ENCODE results near the gene RASGRP2.

Gene RASGRP2

DNA sequence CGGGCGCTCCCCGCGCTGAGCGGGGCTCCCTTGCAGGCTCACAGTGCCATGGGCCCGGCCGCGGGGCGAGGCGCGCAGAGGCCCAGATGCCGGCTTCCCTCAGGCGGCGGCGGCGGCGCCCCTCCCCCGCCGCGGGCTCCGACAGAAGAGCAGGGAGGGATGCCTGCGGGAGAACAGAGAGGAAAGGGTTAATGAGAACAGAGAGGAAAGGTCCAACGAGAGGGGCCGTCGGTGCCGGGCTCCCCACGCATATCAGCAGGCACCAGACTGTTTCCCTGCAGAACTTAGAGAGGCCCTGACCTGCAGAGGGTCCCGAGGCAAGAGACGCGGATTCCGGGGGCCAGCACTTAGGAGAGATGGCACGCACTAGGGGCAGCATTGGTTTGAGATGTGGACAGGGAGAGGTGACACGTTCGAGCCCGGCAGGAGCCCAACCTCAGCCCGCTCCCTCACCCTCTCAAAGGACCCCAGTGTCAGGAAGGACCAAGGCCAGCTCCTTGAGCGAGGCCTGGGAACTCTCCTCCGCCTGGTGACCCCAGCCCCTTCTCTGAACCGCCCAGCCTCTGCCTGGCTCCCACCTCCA, 30.1 kb downstream of the RASGRP2 start:
- no peak overlapping the region for H2AK5ac ChIP-seq (ENCODE audit: low read length)
- no peak overlapping the region for H3K9ac ChIP-seq (ENCODE audit: low read length)
- no peaks in the 10 kb centered on the region for H3K36me3 ChIP-seq (ENCODE audit: control insufficient read depth in 1 of 2, insufficient read depth in 2 of 2, low read length in 2 of 2)
- H3K27ac ChIP-seq (ENCODE audit: low read depth, low read length), result no peak overlapping the region
- H3K27me3 ChIP-seq (ENCODE audit: insufficient read depth, low read length), result peaks cover 39% of the 10 kb centered on the region
- H3K14ac ChIP-seq (ENCODE audit: low read length), result no peak overlapping the region
- no peak overlapping the region for H4K8ac ChIP-seq (ENCODE audit: low read depth, low read length)
- no peak overlapping the region for H3K18ac ChIP-seq (ENCODE audit: low read length)
- no CpG with 5 or more reads among the region's 39 CpGs for WGBS (ENCODE audit: extremely low coverage, insufficient coverage, insufficient read length)
- H4K12ac ChIP-seq (ENCODE audit: low read depth, low read length), result no peak overlapping the region
- no peak overlapping the region for H2BK12ac ChIP-seq (ENCODE audit: low read length)
- no peak overlapping the region for H3K23ac ChIP-seq (ENCODE audit: low read length)
- H3K4me3 ChIP-seq (ENCODE audit: low read depth, low read length), result no peak overlapping the region
- H4K91ac ChIP-seq (ENCODE audit: low read depth, low read length), result no peak overlapping the region
- H3K9me3 ChIP-seq (ENCODE audit: insufficient read depth, low read depth, low read length), result peaks cover 15% of the 10 kb centered on the region
- H3K4ac ChIP-seq (ENCODE audit: low read depth, low read length), result no peak overlapping the region
- no peaks in the 10 kb centered on the region for H3K79me2 ChIP-seq (ENCODE audit: control insufficient read depth, insufficient read depth, low read length, poor library complexity)
- peaks cover 3 to 5% of the 10 kb centered on the region in 2 experiments for H3K4me1 ChIP-seq (ENCODE audit: control insufficient read depth in 1 of 2, insufficient read depth in 2 of 2, low read length in 2 of 2)
- DNase-seq, result no peak
- H3K4me2 ChIP-seq (ENCODE audit: low read length), result peak overlapping the region; percentile 12
- no peak overlapping the region for H2BK5ac ChIP-seq (ENCODE audit: low read depth, low read length, poor library complexity)
- H2BK120ac ChIP-seq (ENCODE audit: insufficient read depth, low read length, poor library complexity), result no peak overlapping the region
- H2AFZ ChIP-seq (ENCODE audit: insufficient read depth, low read length, poor library complexity), result no peak overlapping the region
- H3K79me1 ChIP-seq (ENCODE audit: low read length), result no peaks in the 10 kb centered on the region

DNA sequence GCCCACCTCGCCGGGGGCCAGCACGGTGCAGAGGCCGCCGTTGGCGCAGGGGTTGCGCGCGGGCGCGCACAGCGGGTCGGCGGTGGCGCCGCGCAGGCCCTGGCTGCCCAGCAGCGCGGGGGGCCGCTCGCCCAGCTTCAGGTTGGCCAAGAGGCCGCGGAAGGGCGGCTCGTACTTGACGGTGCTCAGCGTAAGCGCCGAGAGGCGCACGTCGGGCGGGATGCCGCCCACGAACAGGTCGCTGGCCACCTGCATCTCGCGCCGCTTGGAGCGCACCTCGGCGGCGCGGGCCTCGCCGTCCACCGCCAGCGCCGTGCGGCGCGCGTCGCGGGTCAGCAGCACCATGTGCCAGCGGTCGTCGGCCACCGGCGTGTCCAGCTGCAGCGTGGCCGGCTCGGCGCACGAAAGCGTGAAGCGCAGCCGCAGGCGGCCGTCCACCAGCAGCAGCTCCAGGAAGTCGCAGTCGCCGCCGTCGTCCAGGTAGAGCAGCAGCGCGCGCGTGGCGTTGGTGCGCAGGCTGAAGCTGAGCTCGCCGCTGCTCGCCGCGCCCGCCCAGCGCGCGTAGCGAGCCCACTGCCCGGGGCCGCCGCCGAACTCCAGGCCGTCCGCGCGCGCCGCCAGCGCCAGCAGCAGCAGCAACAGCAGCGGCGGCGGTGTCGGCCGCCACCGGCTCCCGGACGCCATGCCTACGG, 30.8 kb downstream of the RASGRP2 start:
- Histone ChIP-seq H3K79me1 (ENCODE audit: low read length) (no peaks in the 10 kb centered on the region), H3K18ac (ENCODE audit: low read length) (no peak overlapping the region), H2BK5ac (ENCODE audit: low read depth, low read length, poor library complexity) (no peak overlapping the region), H3K4me3 (ENCODE audit: low read depth, low read length) (peak overlapping the region; percentile 13), H4K91ac (ENCODE audit: low read depth, low read length) (no peak overlapping the region), H2BK120ac (ENCODE audit: insufficient read depth, low read length, poor library complexity) (no peak overlapping the region), H4K12ac (ENCODE audit: low read depth, low read length) (no peak overlapping the region), H2AFZ (ENCODE audit: insufficient read depth, low read length, poor library complexity) (peak overlapping the region; percentile 77), H3K23ac (ENCODE audit: low read length) (no peak overlapping the region), H2AK5ac (ENCODE audit: low read length) (no peak overlapping the region), H2BK12ac (ENCODE audit: low read length) (no peak overlapping the region), H3K79me2 (ENCODE audit: control insufficient read depth, insufficient read depth, low read length, poor library complexity) (no peaks in the 10 kb centered on the region), H3K9ac (ENCODE audit: low read length) (no peak overlapping the region), H3K27me3 (ENCODE audit: insufficient read depth, low read length) (peaks cover 39% of the 10 kb centered on the region), H3K4ac (ENCODE audit: low read depth, low read length) (no peak overlapping the region), H3K14ac (ENCODE audit: low read length) (no peak overlapping the region), H3K27ac (ENCODE audit: low read depth, low read length) (no peak overlapping the region), H3K9me3 (ENCODE audit: insufficient read depth, low read depth, low read length) (peaks cover 15% of the 10 kb centered on the region), H3K4me1 (ENCODE audit: control insufficient read depth in 1 of 2, insufficient read depth in 2 of 2, low read length in 2 of 2) (peaks cover 3 to 5% of the 10 kb centered on the region in 2 experiments), H3K4me2 (ENCODE audit: low read length) (peak overlapping the region; percentile 33), H4K8ac (ENCODE audit: low read depth, low read length) (no peak overlapping the region), H3K36me3 (ENCODE audit: control insufficient read depth in 1 of 2, insufficient read depth in 2 of 2, low read length in 2 of 2) (no peaks in the 10 kb centered on the region)
- no CpG with 5 or more reads among the region's 111 CpGs for WGBS (ENCODE audit: extremely low coverage, insufficient coverage, insufficient read length)
- DNase-seq, result peak; percentile 35 to 78

- Histone ChIP-seq H2BK12ac (ENCODE audit: low read length) (no peak overlapping the region), H3K23ac (ENCODE audit: low read length) (no peak overlapping the region), H3K79me2 (ENCODE audit: control insufficient read depth, insufficient read depth, low read length, poor library complexity) (no peaks in the 10 kb centered on the region), H3K27ac (ENCODE audit: low read depth, low read length) (no peak overlapping the region), H3K4me2 (ENCODE audit: low read length) (peak overlapping the region; percentile 33), H4K8ac (ENCODE audit: low read depth, low read length) (no peak overlapping the region), H2AFZ (ENCODE audit: insufficient read depth, low read length, poor library complexity) (no peak overlapping the region), H3K9ac (ENCODE audit: low read length) (no peak overlapping the region), H2BK120ac (ENCODE audit: insufficient read depth, low read length, poor library complexity) (no peak overlapping the region), H2BK5ac (ENCODE audit: low read depth, low read length, poor library complexity) (no peak overlapping the region), H2AK5ac (ENCODE audit: low read length) (no peak overlapping the region), H4K91ac (ENCODE audit: low read depth, low read length) (no peak overlapping the region), H3K14ac (ENCODE audit: low read length) (no peak overlapping the region), H3K9me3 (ENCODE audit: insufficient read depth, low read depth, low read length) (peaks cover 15% of the 10 kb centered on the region), H3K27me3 (ENCODE audit: insufficient read depth, low read length) (peaks cover 39% of the 10 kb centered on the region), H3K36me3 (ENCODE audit: control insufficient read depth in 1 of 2, insufficient read depth in 2 of 2, low read length in 2 of 2) (no peaks in the 10 kb centered on the region), H4K12ac (ENCODE audit: low read depth, low read length) (no peak overlapping the region), H3K4me1 (ENCODE audit: control insufficient read depth in 1 of 2, insufficient read depth in 2 of 2, low read length in 2 of 2) (peaks cover 3 to 5% of the 10 kb centered on the region in 2 experiments), H3K4ac (ENCODE audit: low read depth, low read length) (no peak overlapping the region), H3K18ac (ENCODE audit: low read length) (no peak overlapping the region), H3K4me3 (ENCODE audit: low read depth, low read length) (no peak overlapping the region), H3K79me1 (ENCODE audit: low read length) (no peaks in the 10 kb centered on the region)
- no CpG with 5 or more reads among the region's 45 CpGs for whole genome bisulfite sequencing (ENCODE audit: extremely low coverage, insufficient coverage, insufficient read length)
- no peak for DNase-seq
Observed at GRCh38 chr11:64712430-64713015, 31.4 kb downstream of the RASGRP2 start.

DNA sequence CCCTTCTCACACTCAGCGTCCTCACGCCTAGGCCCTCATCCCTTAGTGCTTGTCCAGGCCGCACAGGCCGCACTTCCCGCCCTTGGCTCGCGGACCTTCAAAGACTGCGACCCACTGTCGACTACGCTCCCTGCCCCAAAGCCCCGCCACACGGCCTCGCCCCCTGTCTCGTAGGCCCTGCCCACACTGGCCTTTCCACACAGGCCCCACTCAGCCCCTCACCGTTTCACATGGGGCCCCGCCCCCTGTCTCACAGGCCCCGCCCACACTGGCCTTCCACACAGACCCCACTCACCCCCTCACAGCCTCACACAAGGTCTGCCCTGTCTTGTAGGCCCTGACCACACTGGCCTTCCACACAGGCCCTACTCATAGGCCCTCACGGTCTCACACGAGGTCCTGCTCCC, 32.0 kb downstream of the RASGRP2 start:
- no CpG with 5 or more reads among the region's 19 CpGs for WGBS (ENCODE audit: extremely low coverage, insufficient coverage, insufficient read length)
- no peak overlapping the region for H4K12ac ChIP-seq (ENCODE audit: low read depth, low read length)
- no peak overlapping the region for H2BK120ac ChIP-seq (ENCODE audit: insufficient read depth, low read length, poor library complexity)
- peaks cover 3 to 5% of the 10 kb centered on the region in 2 experiments for H3K4me1 ChIP-seq (ENCODE audit: control insufficient read depth in 1 of 2, insufficient read depth in 2 of 2, low read length in 2 of 2)
- no peaks in the 10 kb centered on the region for H3K36me3 ChIP-seq (ENCODE audit: control insufficient read depth in 1 of 2, insufficient read depth in 2 of 2, low read length in 2 of 2)
- no peak overlapping the region for H2AFZ ChIP-seq (ENCODE audit: insufficient read depth, low read length, poor library complexity)
- H3K79me1 ChIP-seq (ENCODE audit: low read length), result no peaks in the 10 kb centered on the region
- H3K4me2 ChIP-seq (ENCODE audit: low read length), result no peak overlapping the region
- DNase-seq, result no peak
- H4K8ac ChIP-seq (ENCODE audit: low read depth, low read length), result no peak overlapping the region
- no peak overlapping the region for H3K4me3 ChIP-seq (ENCODE audit: low read depth, low read length)
- H2AK5ac ChIP-seq (ENCODE audit: low read length), result no peak overlapping the region
- no peak overlapping the region for H2BK12ac ChIP-seq (ENCODE audit: low read length)
- no peak overlapping the region for H3K23ac ChIP-seq (ENCODE audit: low read length)
- peaks cover 15% of the 10 kb centered on the region for H3K9me3 ChIP-seq (ENCODE audit: insufficient read depth, low read depth, low read length)
- H3K14ac ChIP-seq (ENCODE audit: low read length), result no peak overlapping the region
- H3K27me3 ChIP-seq (ENCODE audit: insufficient read depth, low read length), result peaks cover 39% of the 10 kb centered on the region
- H2BK5ac ChIP-seq (ENCODE audit: low read depth, low read length, poor library complexity), result no peak overlapping the region
- no peak overlapping the region for H3K4ac ChIP-seq (ENCODE audit: low read depth, low read length)
- no peak overlapping the region for H3K9ac ChIP-seq (ENCODE audit: low read length)
- no peak overlapping the region for H4K91ac ChIP-seq (ENCODE audit: low read depth, low read length)
- no peaks in the 10 kb centered on the region for H3K79me2 ChIP-seq (ENCODE audit: control insufficient read depth, insufficient read depth, low read length, poor library complexity)
- H3K18ac ChIP-seq (ENCODE audit: low read length), result no peak overlapping the region
- H3K27ac ChIP-seq (ENCODE audit: low read depth, low read length), result no peak overlapping the region
